Adrenal gland (tissue), 12 donors: ENCODE data around the gene ITPR3. TPM values are rescaled to one million over a fixed set of nuclear protein-coding genes. Genes with fewer than 3 reads are reported as not detected.

Source experiments
- DNase-seq, 7 donors: peaks; one replicate each; pipeline ENCODE4 v3.0.0-alpha.2; 2019 to 2020
- H3K27ac ChIP-seq, 5 donors: fragments of 200-600 bp; sonication (generic) in 4 of 5; 1 replicate in 3 of 5; 2 replicates in 2 of 5; pipeline versions ENCODE4 v1.5.1 to v1.8.0; 2016 to 2020; ENCODE audit warnings: mild to moderate bottlenecking in 1 of 5
- H3K27me3 ChIP-seq: fragments of 200-600 bp; 2 replicates; pipeline ENCODE4 v1.8.0; 2021
- H3K36me3 ChIP-seq, 2 donors: fragments of 200-600 bp; replicated peaks in 1 of 2; 1 replicate in 1 of 2; 2 replicates in 1 of 2; pipeline versions ENCODE4 v1.5.1 to v1.8.0; 2018 to 2022
- H3K4me1 ChIP-seq, 2 donors: fragments of 200-600 bp; replicated peaks in 1 of 2; 1 replicate in 1 of 2; 2 replicates in 1 of 2; pipeline versions ENCODE4 v1.5.1 to v1.8.0; 2018 to 2021
- H3K4me3 ChIP-seq, 4 donors: fragments of 200-600 bp; sonication (generic) in 3 of 4; one replicate each; pipeline ENCODE4 v1.5.1; 2016 to 2018
- H3K9me3 ChIP-seq, 3 donors: fragments of 200-600 bp; sonication (generic) in 1 of 3; replicated peaks in 1 of 3; 1 replicate in 2 of 3; 2 replicates in 1 of 3; pipeline versions ENCODE4 v1.5.1 to v1.8.0; 2016 to 2021
- POLR2A ChIP-seq, 2 donors: fragments of 450-650 bp; IDR thresholded peaks; one replicate each; pipeline ENCODE4 v1.6.1; 2017; ENCODE audit warnings: antibody characterized with exemption in 2 of 2, mild to moderate bottlenecking in 2 of 2, moderate library complexity in 1 of 2
- WGBS, 4 donors: extraction: QIAGEN DNeasy Blood & Tissue Kit in 2 of 4; methylation state at CpG; one replicate each; pipeline versions ENCODE4 v1.1.5 to v1.1.7; 2013 to 2017; 5-methylcytosine and 5-hydroxymethylcytosine counted together
- intact Hi-C, 2 donors: fragments of 100-400 bp; cut with DNase I; formaldehyde crosslinking; loops; one replicate each; pipeline versions ENCODE4 v1.14.1 to v1.15.0; 2022 to 2023
- polyA plus RNA-seq, 3 donors: library from polyadenylated mRNA; stranded (reverse); fragments of 200-250 nt in 2 of 3; fragments of 350-450 nt in 1 of 3; fragmentation: Illumina TruSeq in 1 of 3; extraction: RNeasy Lipid Tissue Mini Kit (QIAGEN cat#74804) in 1 of 3; gene quantifications; one replicate each; pipeline ENCODE4 v1.2.3, GENCODE V29; 2013 to 2014
- total RNA-seq, 9 donors: library from RNA; depleted of rRNA in 4 of 9; stranded (reverse); fragments of >200 nt in 4 of 9; fragments of 120-200 nt in 1 of 9; fragmentation: NEBNext Ultra II Directional in 1 of 9; extraction: Animal tissue kit (Norgen Biotek cat#: 25700) in 1 of 9; gene quantifications; one replicate each; pipeline versions ENCODE4 v1.1.0 to v1.2.4, GENCODE V29; 2013 to 2023
- TF ChIP-seq, protein P1 (sequence below), 6 experiments: fragments of 450-650 bp in 4 of 6; fragments of 200-600 bp in 2 of 6; sonication (generic) in 1 of 6; IDR thresholded peaks; 1 replicate in 5 of 6; 2 replicates in 1 of 6; pipeline versions ENCODE4 v1.5.1 to v1.8.0; 2016 to 2021; ENCODE audit warnings: antibody characterized with exemption in 6 of 6, mild to moderate bottlenecking in 2 of 6, moderate library complexity in 1 of 6
- donor health status: healthy with polysubstance abuse.
- donor health status: Bipolar disorder and iron deficiency.
- donor health status: DM: yes; HTN: yes; CAD: no.
- donor health status: DM: no; HTN: no; CAD: no.
- donor health status: DM: no; HTN: no; CAD: no.
- donor health status: DM: yes; HTN: yes; CAD: no.

ITPR3 gene
- total and polyA plus RNA-seq, 12 donors = 1.3 to 38.1 (median 23.9) TPM

DNA sequence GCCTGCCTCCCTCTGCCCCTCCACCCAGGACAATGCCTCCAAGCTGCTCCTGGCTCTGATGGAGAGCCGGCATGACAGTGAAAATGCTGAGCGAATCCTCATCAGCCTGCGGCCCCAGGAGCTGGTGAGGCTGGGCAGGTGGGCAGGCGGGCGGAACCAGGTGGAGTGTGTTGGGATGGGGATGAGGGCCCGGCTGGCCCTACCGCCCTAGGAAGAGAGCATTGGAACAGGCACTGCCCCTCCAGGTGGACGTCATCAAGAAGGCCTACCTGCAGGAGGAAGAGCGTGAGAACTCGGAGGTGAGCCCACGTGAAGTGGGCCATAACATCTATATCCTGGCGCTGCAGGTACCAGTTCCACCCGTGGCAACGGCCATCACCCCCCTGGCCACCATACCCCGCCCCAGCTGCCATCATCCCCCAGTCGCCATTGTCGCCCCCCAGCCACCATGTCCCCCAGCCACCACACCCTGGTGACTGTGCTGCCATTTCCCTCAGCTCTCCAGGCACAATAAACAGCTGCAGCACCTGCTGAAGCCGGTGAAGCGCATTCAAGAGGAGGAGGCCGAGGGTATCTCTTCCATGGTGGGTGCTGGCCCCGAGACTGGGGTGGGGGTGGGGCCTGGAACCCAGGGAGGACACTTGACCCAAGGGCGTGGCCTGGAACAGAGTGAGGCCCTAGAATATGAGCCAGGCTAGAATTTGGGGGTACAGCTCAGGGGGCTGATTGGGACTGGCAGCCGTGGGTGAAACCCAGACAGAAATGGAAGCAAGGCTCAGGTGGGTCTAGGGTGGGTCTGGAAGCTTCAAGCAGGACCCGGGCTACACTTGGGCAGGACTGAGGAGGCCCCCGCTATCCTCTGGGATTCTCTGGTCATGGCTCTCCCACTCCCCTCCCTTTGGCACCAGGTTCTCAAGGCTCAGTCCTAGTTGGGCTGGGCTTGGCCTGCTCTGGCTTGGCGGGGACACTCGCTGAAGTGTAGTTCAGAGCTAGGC is 66.2 kb downstream of the ITPR3 start:
- no peak for DNase-seq
- intact Hi-C loops = no loop called here
- TF ChIP-seq POLR2A (IDR thresholded peaks at IDR 0.05) = no peak
- TF ChIP-seq, protein P1, sequence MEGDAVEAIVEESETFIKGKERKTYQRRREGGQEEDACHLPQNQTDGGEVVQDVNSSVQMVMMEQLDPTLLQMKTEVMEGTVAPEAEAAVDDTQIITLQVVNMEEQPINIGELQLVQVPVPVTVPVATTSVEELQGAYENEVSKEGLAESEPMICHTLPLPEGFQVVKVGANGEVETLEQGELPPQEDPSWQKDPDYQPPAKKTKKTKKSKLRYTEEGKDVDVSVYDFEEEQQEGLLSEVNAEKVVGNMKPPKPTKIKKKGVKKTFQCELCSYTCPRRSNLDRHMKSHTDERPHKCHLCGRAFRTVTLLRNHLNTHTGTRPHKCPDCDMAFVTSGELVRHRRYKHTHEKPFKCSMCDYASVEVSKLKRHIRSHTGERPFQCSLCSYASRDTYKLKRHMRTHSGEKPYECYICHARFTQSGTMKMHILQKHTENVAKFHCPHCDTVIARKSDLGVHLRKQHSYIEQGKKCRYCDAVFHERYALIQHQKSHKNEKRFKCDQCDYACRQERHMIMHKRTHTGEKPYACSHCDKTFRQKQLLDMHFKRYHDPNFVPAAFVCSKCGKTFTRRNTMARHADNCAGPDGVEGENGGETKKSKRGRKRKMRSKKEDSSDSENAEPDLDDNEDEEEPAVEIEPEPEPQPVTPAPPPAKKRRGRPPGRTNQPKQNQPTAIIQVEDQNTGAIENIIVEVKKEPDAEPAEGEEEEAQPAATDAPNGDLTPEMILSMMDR (IDR thresholded peaks at IDR 0.05) = no peak
- no peak overlapping the region for H3K27ac ChIP-seq
- no peaks in the 10 kb centered on the region for H3K27me3 ChIP-seq
- WGBS, 4 donors = 93 to 97% (median 94%) methylated on average over 15 to 27 of the region's 27 CpGs
- H3K9me3 ChIP-seq = no peaks in the 10 kb centered on the region
- peaks cover 0 to 64% of the 10 kb centered on the region in 2 donors for H3K36me3 ChIP-seq
- peaks cover 3 to 9% of the 10 kb centered on the region in 2 donors for H3K4me1 ChIP-seq
- no peak overlapping the region for H3K4me3 ChIP-seq

DNA sequence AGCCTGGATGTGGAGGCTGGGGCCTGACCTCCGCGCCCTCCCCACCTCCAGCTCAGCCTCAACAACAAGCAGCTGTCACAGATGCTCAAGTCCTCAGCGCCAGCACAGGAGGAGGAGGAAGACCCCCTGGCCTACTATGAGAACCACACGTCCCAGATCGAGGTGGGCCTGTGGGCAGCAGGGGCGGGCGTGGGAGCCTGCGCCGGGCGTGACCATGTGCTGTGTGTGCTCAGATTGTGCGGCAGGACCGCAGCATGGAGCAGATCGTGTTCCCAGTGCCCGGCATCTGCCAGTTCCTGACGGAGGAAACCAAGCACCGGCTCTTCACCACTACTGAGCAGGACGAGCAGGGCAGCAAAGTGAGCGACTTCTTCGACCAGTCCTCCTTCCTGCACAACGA is 66.9 kb downstream of the ITPR3 start:
- DNase-seq = no peak
- intact Hi-C loops = no loop called here
- H3K4me1 ChIP-seq = peaks cover 3 to 9% of the 10 kb centered on the region in 2 donors
- TF ChIP-seq, protein P1 (IDR thresholded peaks at IDR 0.05) = no peak
- no peak for TF ChIP-seq POLR2A (IDR thresholded peaks at IDR 0.05)
- no peak overlapping the region for H3K27ac ChIP-seq
- H3K9me3 ChIP-seq = no peaks in the 10 kb centered on the region
- no peaks in the 10 kb centered on the region for H3K27me3 ChIP-seq
- H3K36me3 ChIP-seq = peaks cover 0 to 70% of the 10 kb centered on the region in 2 donors
- 90 to 96% (median 95%) methylated on average over 7 to 20 of the region's 20 CpGs for WGBS, 4 donors
- H3K4me3 ChIP-seq = no peak overlapping the region

DNA sequence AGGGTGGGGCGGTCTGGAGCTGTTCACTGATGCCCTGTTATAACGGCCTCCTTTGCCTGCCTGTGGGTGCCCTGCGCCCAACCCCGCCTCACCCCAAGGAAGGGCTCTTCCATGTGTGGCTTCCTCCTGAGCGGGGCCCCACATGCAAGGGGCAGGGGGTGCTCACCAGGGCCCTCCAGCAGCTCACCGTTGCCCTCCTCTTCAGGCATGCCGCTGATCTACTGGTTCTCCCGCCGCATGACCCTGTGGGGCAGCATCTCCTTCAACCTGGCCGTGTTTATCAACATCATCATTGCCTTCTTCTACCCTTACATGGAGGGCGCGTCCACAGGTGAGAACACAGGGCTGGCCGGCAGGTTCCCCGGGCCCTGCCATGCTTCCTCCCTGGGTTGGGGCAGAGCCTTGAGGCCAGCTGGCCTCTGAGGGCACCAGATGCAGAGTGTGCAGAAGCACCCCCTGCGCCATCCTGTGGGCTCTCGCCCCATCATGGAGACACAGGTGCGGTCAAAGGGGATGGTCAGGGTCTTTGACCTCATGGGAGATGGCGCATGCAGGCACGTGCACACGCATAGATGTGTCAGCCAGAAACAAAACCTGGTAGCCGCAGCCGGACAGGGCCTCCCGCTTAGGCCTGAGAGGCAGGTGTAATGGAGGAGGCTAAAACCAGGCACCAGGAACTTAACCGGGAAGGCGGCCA is 67.5 kb downstream of the ITPR3 start:
- WGBS, 4 donors = 90 to 92% (median 91%) methylated on average over 19 to 25 of the region's 25 CpGs
- intact Hi-C loops = no loop called here

DNA sequence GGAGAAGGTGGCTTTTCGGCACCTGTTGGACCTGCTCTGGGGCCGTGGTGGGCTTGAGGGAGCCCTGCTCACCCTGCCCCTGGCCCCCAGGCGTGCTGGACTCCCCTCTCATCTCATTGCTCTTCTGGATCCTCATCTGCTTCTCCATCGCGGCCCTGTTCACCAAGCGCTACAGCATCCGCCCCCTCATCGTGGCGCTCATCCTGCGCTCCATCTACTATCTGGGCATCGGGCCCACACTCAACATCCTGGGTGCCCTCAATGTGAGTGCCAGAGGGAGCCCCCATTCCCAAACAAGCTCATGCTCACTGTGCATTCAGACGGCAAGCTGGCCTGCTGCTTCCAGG is 68.0 kb downstream of the ITPR3 start:
- DNase-seq = no peak
- 80 to 96% (median 86%) methylated on average over 10 to 12 of the region's 12 CpGs for WGBS, 4 donors
- H3K27me3 ChIP-seq = no peaks in the 10 kb centered on the region
- intact Hi-C loops = no loop called here
- no peak overlapping the region for H3K27ac ChIP-seq
- peaks cover 0 to 77% of the 10 kb centered on the region in 2 donors for H3K36me3 ChIP-seq
- H3K4me1 ChIP-seq = peaks cover 0 to under 1% of the 10 kb centered on the region in 2 donors
- H3K9me3 ChIP-seq = no peaks in the 10 kb centered on the region
- TF ChIP-seq, protein P1 (IDR thresholded peaks at IDR 0.05) = no peak
- no peak for TF ChIP-seq POLR2A (IDR thresholded peaks at IDR 0.05)
- no peak overlapping the region for H3K4me3 ChIP-seq

More for the DNA sequence above, 67.5 kb downstream of the ITPR3 start:
- Histone ChIP-seq H3K36me3 (peaks cover 0 to 74% of the 10 kb centered on the region in 2 donors), H3K4me3 (no peak overlapping the region), H3K27ac (no peak overlapping the region), H3K9me3 (no peaks in the 10 kb centered on the region), H3K4me1 (peaks cover 0 to 4% of the 10 kb centered on the region in 2 donors), H3K27me3 (no peaks in the 10 kb centered on the region)
- no peak for DNase-seq
- TF ChIP-seq, protein P1 (IDR thresholded peaks at IDR 0.05) = no peak
- TF ChIP-seq POLR2A (IDR thresholded peaks at IDR 0.05) = no peak
